NOMO-1 treated with DMSO at 0.1 percent for 48 hours (cell line): ENCODE results near the gene TMEM45B.
A peak's percentile ranks its signal among the peaks of the same experiment; 100 is the strongest.

Experiments used
- DNase-seq: peaks from one replicate; lab custom pipeline; 2025; ENCODE audit not compliant: unreplicated experiment; lab: John Stamatoyannopoulos, UW

The TMEM45B gene

DNA sequence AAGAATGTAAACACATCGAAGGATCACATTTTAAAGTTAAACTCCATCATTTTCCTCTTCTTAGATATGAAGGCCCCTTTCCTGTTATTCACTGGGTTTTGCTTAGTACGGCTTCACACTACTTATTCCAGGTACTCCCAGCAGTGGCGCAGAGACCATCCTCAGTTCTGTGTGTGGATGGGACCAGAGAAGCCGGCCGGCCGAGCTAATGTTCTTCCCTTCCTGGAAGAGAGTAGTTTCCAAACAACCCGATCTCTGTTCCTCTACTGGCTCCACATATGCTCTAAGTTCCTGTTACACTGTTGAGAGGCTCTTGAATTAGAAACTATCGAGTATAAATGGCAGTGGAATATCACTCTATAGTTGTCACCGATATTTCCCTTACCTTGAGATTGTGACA, 80.4 kb downstream of the TMEM45B start:
- peak; percentile 43 for DNase-seq

- DNase-seq, result no peak
Observed at GRCh38 chr11:129905402-129905801, 89.8 kb downstream of the TMEM45B start.
